ENCODE results near the gene GALK1. TPM values are rescaled to one million over a fixed set of nuclear protein-coding genes. Genes with fewer than 3 reads are reported as not detected.
A peak's percentile ranks its signal among the peaks of the same experiment; 100 is the strongest.

GALK1 gene
- total and polyA plus RNA-seq, 2 experiments from 2014 or later = 63.7 to 161 TPM

- TF ChIP-seq CTCF (IDR thresholded peaks at IDR 0.05; ENCODE audit: poor library complexity) (no peak), EZH2phosphoT487 (IDR thresholded peaks at IDR 0.05; ENCODE audit: low read depth, severe bottlenecking, unreplicated experiment) (no peak), EZH2 (IDR thresholded peaks at IDR 0.05; ENCODE audit: borderline replicate concordance) (no peak)
- DNase-seq (ENCODE audit: low spot score) = peak; percentile 35
- H2AFZ ChIP-seq = no peak overlapping the region
- H3K4me1 ChIP-seq (ENCODE audit: insufficient read depth) = peaks cover 17% of the 10 kb centered on the region
- no peak overlapping the region for H3K4me2 ChIP-seq
- H4K20me1 ChIP-seq (ENCODE audit: insufficient read depth, poor library complexity, severe bottlenecking) = no peaks in the 10 kb centered on the region
- no peaks in the 10 kb centered on the region for H3K9me2 ChIP-seq (replicated peaks; ENCODE audit: insufficient read depth)
- 71% methylated on average over 3 of the region's 3 CpGs for WGBS (ENCODE audit: low lambda C conversion rate, missing lambda C conversion rate)
- H3K27me3 ChIP-seq = no peaks in the 10 kb centered on the region
- no peak overlapping the region for H3K27ac ChIP-seq
- H3K79me2 ChIP-seq = peaks cover 5% of the 10 kb centered on the region
- H3K4me3 ChIP-seq = no peak overlapping the region
- no peaks in the 10 kb centered on the region for H3K9me3 ChIP-seq (ENCODE audit: low read depth)
- H3K36me3 ChIP-seq (replicated peaks; ENCODE audit: insufficient read depth, low read depth) = no peaks in the 10 kb centered on the region
Observed at GRCh38 chr17:75759457-75759856, 5.5 kb downstream of the GALK1 start.

DNA sequence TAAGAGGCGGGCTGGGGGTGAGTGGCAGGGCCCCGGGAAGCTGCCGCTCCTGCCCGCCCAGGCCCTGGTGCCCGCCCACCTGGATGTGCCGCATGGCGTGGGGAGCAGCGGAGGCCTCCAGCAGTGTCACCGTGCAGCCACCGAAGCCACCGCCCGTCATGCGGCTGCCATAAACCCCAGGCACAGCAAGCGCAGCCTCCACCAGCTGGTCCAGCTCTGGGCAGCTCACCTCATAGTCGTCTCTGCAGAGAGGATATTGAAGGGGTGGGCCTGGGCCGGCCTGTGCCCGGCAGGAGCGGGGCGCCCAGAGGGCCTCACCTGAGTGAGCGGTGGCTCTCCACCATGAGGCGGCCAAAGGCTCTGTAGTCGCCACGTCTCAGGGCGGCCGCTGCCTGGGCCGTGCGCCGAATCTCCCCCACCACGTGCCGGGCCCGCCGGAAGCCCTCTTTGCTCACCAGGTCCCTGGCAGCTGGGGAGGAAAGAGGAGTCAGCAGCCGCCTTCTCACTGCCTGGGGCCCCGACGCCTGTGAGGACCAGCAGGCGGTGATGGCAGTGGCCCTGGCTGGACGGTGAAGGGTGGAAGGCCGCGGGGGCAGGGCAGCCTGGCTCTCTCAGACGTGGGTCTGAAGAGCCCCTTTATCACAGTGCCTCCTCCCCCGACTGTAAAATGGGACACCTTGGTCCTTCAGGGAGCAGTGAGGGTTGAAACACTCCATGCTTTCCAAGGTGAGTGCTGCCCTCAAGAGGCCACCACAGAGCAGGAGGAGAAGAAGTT is 6.7 kb downstream of the GALK1 start:
- Histone ChIP-seq H3K9me3 (ENCODE audit: low read depth) (no peaks in the 10 kb centered on the region), H2AFZ (no peak overlapping the region), H3K27me3 (no peaks in the 10 kb centered on the region), H4K20me1 (ENCODE audit: insufficient read depth, poor library complexity, severe bottlenecking) (no peaks in the 10 kb centered on the region), H3K4me3 (no peak overlapping the region), H3K9me2 (replicated peaks; ENCODE audit: insufficient read depth) (no peaks in the 10 kb centered on the region), H3K79me2 (no peaks in the 10 kb centered on the region), H3K36me3 (replicated peaks; ENCODE audit: insufficient read depth, low read depth) (no peaks in the 10 kb centered on the region), H3K4me2 (no peak overlapping the region), H3K4me1 (ENCODE audit: insufficient read depth) (peaks cover 14% of the 10 kb centered on the region), H3K27ac (no peak overlapping the region)
- 88% methylated on average over 35 of the region's 41 CpGs for WGBS (ENCODE audit: low lambda C conversion rate, missing lambda C conversion rate)
- DNase-seq (ENCODE audit: low spot score) = no peak
- TF ChIP-seq CTCF (IDR thresholded peaks at IDR 0.05; ENCODE audit: poor library complexity) (peak; percentile 23), EZH2phosphoT487 (IDR thresholded peaks at IDR 0.05; ENCODE audit: low read depth, severe bottlenecking, unreplicated experiment) (no peak)

- H3K4me1 ChIP-seq (ENCODE audit: insufficient read depth) = peaks cover 14% of the 10 kb centered on the region
- no peak overlapping the region for H3K27ac ChIP-seq
- 91% methylated on average over 18 of the region's 21 CpGs for WGBS (ENCODE audit: low lambda C conversion rate, missing lambda C conversion rate)
- H3K27me3 ChIP-seq = no peaks in the 10 kb centered on the region
- H4K20me1 ChIP-seq (ENCODE audit: insufficient read depth, poor library complexity, severe bottlenecking) = no peaks in the 10 kb centered on the region
- H3K9me3 ChIP-seq (ENCODE audit: low read depth) = no peaks in the 10 kb centered on the region
- H3K36me3 ChIP-seq (replicated peaks; ENCODE audit: insufficient read depth, low read depth) = no peaks in the 10 kb centered on the region
- H3K9me2 ChIP-seq (replicated peaks; ENCODE audit: insufficient read depth) = no peaks in the 10 kb centered on the region
- no peaks in the 10 kb centered on the region for H3K79me2 ChIP-seq
- H2AFZ ChIP-seq = no peak overlapping the region
- H3K4me3 ChIP-seq = no peak overlapping the region
- TF ChIP-seq EZH2 (IDR thresholded peaks at IDR 0.05; ENCODE audit: borderline replicate concordance) = no peak
- DNase-seq (ENCODE audit: low spot score) = no peak
- H3K4me2 ChIP-seq = no peak overlapping the region
Observed at GRCh38 chr17:75757086-75757681, 7.8 kb downstream of the GALK1 start.

- no peak for DNase-seq (ENCODE audit: low spot score)
- peaks cover 14% of the 10 kb centered on the region for H3K4me1 ChIP-seq (ENCODE audit: insufficient read depth)
- no peak overlapping the region for H2AFZ ChIP-seq
- H3K27ac ChIP-seq = no peak overlapping the region
- H3K4me2 ChIP-seq = no peak overlapping the region
- H3K27me3 ChIP-seq = no peaks in the 10 kb centered on the region
- WGBS (ENCODE audit: low lambda C conversion rate, missing lambda C conversion rate) = 96% methylated on average over 25 of the region's 29 CpGs
- H3K9me2 ChIP-seq (replicated peaks; ENCODE audit: insufficient read depth) = no peaks in the 10 kb centered on the region
- no peaks in the 10 kb centered on the region for H3K79me2 ChIP-seq
- no peak for TF ChIP-seq EZH2phosphoT487 (IDR thresholded peaks at IDR 0.05; ENCODE audit: low read depth, severe bottlenecking, unreplicated experiment)
- no peak for TF ChIP-seq EZH2 (IDR thresholded peaks at IDR 0.05; ENCODE audit: borderline replicate concordance)
- no peak for TF ChIP-seq CTCF (IDR thresholded peaks at IDR 0.05; ENCODE audit: poor library complexity)
- H3K4me3 ChIP-seq = no peak overlapping the region
- no peaks in the 10 kb centered on the region for H4K20me1 ChIP-seq (ENCODE audit: insufficient read depth, poor library complexity, severe bottlenecking)
- no peaks in the 10 kb centered on the region for H3K36me3 ChIP-seq (replicated peaks; ENCODE audit: insufficient read depth, low read depth)
- no peaks in the 10 kb centered on the region for H3K9me3 ChIP-seq (ENCODE audit: low read depth)
Observed at GRCh38 chr17:75756451-75757085, 8.4 kb downstream of the GALK1 start.
